HG03103 (cell line): ENCODE data around the gene DTX3L.
A peak's percentile ranks its signal among the peaks of the same experiment; 100 is the strongest.

Experiments
- ATAC-seq: cut with Tn5 transposase; IDR thresholded peaks from one replicate; pipeline ENCODE4 v1.9.1; 2021; ENCODE audit warnings: low read depth; ENCODE audit not compliant: unreplicated experiment

Gene DTX3L

DNA sequence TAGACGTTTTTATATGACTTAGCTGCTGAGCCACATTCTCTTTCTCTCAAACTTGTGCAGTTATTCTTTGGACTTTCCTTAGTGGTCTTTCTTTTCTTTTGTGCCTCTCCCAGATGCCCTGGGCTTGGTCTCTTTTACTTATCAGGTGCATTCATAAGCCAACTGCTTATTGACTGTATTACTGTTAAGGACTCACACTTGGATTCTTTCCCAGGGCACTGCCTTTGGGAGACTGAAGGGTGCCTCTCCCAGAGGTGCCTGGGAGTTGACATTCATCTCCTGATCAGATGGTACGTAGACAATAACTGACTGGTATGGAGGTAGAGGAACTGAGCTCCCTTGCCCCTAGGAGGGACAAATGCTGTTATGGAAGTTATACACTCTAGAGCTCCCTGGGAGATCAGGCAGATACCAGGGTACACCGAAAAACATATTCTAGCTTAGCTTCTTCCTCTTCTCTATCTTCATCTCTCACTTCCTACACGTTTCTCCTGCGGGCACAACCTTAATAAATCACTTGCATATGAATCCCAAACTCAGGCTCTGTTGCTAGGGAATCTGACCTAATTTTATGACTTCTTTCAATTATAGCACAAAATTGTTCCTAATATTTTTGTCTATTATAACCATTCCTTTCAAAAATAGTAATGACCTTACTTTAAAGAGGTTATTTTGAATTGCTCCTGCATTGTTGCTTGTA lies 38.0 kb downstream of the DTX3L start:
- ATAC-seq: no peak

DNA sequence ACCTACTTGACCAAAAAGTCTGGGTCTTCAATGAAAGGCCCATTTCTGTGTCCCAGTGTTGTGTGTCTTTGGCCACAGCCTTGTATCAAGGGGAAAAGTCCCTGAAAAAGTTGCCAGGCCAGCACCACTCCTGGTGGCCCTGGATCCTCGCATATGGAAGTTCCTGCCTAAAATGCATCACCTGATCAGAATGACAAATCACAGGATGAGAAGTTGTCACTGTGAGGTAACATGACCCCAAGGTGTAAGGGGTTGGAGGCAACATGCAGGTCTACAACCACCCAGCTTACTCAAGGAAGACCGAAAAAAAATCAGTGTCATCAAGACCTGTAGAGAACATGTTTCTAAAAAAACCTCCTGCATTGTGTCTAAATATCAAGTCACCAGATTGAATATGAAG lies 38.9 kb downstream of the DTX3L start:
- no peak for ATAC-seq

DNA sequence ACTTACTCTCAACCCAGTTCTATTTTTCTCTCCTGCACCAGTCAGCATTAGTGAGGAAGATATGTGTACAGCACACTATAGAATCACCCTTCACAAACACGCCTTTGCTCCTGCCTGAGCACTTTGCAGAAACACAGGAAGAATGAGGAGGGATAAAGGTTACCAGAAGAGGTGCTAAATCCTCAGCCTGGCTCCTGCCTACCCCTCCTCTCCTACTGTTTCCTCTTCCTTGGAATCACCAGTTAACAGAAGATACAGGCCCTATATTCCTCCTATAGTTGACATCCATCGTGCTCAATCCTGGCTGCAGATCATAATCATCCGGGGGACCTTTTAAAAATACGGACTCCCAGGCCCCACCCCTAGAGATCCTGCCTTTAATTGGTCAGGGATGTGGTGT lies 42.2 kb downstream of the DTX3L start:
- no peak for ATAC-seq

DNA sequence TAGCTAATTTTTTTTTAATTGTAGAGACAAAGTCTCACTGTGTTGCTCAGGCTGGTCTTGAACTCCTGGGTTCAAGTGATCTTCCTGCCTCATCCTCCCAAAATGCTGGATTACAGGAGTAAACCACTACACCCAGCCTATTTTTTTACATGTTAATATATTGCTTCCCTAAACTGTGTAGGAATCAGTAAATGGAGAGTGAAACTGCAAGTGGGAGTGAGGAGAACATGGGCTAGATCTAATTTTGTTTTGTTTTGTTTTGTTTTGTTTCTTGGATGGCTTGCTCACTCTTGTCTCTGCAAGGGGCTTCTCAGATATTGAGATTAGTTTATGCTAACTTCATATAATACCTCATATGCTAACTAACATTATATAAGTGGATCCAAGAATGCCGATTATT lies 44.8 kb downstream of the DTX3L start:
- ATAC-seq: no peak

DNA sequence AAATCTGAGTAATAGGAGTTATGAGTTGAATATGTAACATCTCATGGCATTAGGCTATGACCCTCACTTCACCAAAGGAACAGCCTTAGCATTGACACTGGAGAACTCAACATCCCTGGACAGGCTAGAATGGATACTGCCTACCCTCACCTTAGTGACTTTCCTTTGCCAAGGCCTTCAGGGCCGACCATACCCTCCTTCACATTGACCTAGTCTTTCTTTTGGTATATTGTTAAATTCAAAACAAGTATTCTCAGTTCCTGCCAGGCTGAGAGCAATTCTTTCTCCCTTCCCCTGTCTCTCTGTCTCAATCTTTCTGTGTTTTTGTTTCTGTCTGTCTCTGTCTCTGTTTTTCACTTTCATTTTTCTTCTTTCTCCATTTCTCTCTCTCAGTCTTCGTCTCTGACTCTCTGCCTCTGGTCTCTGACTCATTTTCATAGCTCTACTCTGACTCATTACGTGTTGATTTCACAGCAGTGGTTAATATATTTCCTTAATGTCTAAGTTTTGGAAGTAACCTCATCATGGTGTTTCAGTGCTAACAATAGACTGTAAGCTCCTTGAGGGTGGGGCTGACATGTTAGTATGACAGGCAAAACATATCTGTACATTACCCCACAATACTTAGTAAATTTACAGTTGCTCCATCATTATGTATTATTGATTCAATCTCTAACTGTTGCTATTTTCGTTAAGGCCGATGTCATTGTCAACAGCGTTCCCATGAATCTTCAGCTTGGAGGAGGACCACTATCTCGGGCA lies 45.8 kb downstream of the DTX3L start:
- peak; percentile 95 for ATAC-seq

DNA sequence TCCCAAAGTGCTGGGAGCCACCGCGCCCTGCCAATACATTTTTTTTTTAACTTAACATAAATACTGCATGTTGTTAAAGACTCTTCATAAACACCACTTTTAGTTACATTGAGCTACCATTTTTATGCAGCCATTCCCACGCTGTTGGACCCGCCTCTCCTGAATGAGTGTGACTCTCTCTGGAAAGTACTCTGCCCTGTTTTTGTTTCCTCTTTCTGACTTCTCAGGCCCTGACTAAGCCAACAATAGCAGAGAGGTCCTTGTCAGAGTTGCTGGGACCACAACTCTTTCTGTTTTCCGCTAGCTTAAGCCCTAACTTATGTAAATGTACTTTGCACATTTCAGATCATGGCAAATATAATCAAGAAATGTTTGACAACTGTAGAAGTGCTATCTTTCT lies 48.6 kb downstream of the DTX3L start:
- no peak for ATAC-seq

DNA sequence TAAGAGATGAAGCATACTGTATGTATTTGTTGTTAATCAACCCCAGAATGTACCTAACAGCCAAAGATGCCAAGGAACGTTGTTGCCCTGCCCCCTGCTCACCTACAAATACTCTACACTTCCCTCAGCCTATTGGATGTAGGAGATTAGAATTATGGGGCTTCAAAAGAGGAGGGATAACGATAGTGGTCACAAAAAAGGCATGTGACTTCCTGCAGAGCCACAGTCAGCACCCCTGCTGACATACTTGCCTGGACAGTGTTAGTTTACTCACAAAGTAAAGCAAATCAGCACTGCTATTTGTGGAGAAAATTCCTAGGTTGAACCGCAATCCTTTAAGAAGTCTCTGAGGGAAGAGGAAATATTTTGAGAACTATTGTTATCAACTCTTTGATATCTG lies 51.2 kb downstream of the DTX3L start:
- ATAC-seq: no peak

DNA sequence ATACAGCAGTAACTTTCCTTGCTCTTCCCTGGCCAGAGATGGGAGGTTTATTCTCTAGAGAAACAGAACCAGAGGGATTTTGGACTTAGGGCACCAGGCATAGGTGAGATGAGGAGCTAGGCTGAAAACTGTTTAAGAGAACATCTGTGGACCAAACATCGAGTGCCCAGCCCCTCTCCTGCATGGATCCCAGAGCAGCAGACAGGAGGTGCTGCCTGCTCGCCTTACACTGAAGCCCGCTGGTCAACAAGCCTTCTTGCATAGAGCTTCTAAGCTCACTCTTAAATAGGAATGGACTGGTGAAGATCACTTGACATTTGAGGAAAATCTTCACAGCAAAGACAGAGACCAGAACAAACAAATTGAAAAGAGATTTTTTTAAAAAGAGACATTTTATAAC lies 54.5 kb downstream of the DTX3L start:
- no peak for ATAC-seq

DNA sequence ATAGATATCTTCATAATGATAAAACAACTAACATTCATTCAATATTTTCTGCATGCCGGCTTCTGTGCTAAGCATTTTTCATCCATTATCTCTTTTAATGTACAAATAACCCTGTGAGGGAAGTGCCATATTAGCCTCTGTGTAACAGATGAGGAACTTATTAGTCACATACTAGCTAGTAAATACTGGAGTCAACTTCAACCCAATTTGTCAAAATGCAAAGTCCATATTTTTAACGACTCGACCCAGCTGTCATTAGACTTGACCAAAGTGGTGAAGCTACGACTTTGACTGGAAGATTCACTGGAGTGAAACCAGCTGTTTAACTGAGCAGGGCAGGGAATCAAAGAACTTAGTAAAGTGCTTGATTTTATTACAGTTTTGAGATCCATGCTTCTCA lies 54.9 kb downstream of the DTX3L start:
- no peak for ATAC-seq

DNA sequence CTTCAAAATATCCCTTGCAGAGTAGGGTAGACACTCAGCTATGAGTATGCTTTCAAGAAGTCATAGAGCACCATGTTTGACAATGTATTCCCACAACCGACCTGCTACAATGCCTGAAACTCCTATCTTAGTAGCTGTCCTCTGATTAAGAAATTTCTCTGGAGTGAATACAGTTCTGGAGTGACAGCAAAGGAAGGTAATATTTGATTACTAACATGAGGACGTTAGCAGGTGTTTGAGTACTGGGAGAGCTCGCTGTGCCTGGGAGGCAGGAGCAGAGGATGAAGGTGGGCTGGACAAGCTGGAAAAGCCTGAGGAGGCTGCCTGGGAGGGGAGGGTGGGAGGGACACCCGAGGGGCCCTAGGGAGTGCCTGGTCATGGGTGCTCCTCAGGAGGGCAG lies 56.3 kb downstream of the DTX3L start:
- no peak for ATAC-seq

DNA sequence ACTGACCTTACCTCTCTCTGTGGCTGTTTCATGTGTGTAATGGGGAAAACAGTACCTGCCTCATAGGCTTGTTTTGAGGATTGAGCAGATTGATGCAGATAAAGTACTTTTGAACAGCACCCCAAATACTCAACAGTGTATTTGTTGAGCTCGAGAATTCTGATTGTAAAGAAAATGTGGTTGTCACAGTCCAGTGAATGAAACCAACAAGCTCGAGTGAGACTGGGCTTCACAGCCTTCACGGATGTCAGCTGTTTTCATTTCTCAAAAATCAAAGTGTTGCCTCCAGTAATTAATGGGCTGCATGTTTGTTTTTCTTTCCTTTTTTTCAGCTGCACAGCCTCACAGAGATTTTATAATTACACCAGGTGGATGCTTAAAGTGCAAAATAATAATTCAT lies 57.0 kb downstream of the DTX3L start:
- no peak for ATAC-seq

DNA sequence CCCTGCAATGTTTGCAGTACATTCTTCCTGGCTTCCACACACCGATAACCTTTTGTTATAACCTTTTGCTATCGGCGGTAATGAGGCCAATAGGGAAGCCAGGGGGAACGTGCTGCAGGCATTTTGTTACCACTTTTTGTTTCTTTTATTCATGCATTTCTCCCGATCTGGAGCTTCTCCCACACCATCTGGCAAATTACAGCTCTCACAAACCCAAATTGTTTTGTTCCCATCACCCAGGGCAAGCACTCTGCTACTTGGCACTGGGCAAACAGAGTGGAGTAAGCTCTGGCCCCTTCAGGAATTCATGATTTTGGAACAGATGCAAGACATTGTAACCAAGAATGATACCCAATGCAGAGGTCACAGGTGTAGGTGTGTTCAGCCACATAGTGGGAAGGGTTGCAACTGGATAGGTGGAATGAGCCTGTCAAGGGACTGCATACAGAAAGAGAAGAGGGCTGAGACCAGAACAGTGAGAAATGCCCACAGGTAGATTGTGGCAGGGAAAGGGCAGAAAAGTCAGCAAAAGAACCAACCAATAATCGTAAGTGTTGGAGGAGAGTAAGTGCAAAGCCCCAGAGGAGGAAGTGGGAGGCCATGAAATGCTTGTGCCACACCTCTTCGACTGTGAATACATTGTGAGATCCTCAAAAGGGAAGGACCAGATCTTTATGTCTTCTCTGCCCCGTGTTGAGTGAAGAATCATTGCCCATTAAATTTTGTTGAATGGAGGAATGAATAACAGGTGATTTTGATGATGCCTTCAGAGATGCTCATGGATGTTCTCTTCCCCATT lies 59.1 kb downstream of the DTX3L start:
- no peak for ATAC-seq
